ENCODE data around the gene PPP1R13L.

PPP1R13L gene

DNA sequence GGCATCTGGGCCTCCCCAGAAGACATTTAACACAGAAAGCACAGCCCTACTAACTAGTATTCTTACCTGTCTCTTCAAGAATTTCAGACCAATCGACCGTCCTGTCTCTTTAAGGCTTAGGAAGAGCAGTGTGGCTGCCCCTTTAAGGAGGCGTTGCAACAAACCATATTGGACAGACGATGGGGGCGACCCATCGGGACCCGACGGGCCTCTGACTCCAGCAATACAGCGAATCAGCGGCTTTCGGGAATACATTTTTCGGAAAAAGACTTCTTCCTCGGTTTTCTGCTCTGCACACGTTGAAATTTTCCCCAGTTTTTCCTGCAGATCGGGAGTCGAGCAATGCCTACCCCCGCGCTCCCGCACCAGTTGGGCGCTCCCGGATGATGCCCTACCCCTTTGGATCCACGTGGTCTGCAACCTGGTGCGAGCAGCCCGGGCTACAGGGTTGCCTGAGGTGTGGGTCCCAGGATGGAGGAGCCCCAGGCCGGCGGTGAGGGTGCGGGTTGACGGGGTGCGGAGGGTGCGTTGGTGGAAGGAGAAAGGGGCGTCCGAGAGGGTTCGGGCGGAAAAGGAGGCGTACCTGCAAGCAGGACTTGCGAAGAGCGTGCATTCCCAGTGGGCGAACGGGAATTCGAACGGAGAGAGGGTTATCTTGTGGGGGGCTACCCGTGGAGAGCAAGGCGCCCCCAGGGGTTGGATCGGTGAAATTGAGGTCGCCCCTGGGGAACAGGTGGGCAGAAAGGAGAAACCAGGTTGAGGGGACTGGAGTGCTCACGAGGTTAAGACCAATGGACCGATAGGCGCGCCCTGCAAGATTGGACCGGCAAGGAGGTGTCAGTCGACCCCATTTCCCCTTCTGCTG is 1.6 kb upstream of the PPP1R13L start, which contains the start of gene POLR1G:
POLR1G (plus strand) TSS at position 419 of the 865 bp plus-strand sequence; CDS start at position 472, 53 bp downstream.
- DNase-seq: peak; percentile 19 to 79

GRCh38 chr19:45405435-45406225 is 761 bp upstream of the PPP1R13L start:
- peak in 1 of 2 experiments; percentile 56 for DNase-seq

DNA sequence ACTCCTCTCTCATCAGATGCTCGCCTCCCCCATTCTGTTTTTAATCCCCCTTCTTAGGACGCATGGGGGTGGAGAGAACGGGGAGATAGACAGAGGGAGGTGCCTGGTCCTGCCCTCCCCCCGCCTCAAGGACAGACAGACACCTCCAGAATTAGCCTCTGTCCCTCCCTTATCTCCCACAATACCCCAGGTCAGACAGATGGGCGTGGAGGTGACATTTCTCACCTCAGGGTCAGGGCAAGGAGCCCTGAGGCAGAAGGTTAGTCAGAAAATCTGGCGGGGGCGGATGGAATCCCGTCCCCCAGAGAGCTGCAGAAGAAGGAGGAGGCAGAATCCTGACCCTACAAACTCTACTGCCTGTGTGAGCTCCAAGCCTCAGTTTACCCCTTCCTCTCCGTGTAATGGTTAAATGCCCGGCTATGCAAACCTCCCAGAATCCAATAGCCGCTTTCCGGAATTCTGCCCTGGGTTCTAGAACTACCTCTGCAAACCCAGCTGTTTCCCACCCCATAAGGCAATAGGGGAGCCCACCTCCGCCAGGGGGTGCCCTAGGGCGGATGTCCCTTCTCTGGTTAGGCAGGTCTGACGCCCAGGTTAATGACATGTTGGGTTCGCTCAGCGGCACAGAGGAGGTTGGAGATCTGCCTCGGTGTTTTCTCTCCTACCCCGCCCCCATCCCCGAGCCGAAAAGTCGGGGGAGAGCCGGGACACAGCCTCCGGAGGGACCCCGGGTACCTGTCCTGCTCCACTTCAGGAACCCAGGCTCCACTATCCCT is 900 bp downstream of the PPP1R13L start:
- DNase-seq: no peak

- no peak for DNase-seq
Observed at GRCh38 chr19:45403272-45403671, 1.6 kb downstream of the PPP1R13L start.

DNA sequence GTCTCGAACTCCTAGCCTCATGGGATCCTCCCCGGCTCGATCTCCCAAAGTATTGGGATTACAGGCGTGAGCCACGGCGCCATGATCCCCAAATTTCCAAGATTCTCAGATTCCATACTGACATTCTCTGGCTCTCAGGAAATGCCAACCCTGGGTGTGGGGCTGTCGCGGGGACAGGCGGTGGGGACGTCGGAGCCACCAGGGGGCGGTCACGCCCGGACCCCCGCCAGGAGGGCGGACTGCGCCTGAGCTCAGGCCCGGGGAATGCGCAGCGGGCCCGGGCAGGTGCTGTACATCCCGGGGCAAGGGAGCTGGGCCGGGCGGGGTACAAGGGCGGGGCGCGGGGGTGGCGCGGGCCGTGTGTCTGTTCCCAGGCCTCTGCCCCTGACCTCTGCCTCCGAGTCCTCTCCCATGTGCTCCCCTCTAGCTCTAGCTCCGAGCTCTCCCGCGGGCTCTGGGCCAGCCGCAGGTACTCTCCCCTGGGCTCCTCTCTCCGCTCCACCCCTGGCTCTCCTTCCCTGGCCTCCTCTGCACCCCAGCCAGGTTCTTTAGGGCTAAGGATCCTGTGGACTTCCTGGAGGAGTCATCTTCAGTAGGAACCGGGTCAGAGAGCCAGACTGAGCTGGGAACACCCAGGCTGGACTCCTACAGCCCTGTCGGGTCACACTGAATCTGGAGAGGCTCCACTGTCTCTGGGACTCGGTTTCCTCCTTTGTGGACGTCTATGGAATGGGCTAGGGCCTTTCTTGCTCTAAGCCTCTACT is 2.4 kb downstream of the PPP1R13L start:
- DNase-seq: no peak

DNA sequence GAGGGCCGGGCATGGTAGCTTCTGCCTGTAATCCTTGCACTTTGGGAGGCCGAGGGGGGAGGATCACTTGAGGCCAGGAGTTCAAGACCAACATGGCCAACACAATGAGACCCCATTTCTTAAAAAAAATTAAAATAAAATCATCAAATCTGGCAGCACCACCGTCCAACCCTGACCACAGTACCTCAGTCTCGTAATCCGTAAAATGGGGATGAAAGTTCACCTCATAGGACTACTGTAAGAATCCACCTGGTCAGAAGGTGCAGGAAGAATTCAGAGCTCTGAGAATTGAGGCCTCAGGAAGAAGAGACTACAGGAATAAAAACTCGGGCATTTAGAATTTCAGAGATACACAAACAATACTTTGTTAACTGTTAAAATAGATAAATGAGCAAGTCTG is 3.1 kb downstream of the PPP1R13L start:
- DNase-seq: no peak

DNA sequence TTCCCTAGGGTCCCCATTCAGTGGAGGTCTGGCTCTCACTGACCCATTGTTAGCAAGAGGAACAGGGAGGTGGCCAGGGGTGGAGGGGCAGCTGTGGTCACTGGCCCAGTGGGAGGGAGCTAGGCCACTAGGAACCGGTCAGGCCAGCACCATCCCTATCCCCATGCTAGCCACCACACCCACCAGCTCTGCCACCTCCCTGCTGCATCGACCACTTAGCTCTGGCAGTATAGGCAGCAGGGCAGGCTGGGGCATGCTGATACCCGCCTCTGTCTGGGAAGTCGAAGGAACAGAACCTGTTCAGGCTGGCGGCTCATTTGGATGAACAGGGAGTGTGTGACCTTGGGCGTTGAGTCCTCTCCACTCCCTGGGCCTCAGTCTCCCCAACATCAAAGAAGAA is 4.7 kb downstream of the PPP1R13L start:
- no peak for DNase-seq

GRCh38 chr19:45395821-45396617 is 8.8 kb downstream of the PPP1R13L start:
- DNase-seq: no peak

DNA sequence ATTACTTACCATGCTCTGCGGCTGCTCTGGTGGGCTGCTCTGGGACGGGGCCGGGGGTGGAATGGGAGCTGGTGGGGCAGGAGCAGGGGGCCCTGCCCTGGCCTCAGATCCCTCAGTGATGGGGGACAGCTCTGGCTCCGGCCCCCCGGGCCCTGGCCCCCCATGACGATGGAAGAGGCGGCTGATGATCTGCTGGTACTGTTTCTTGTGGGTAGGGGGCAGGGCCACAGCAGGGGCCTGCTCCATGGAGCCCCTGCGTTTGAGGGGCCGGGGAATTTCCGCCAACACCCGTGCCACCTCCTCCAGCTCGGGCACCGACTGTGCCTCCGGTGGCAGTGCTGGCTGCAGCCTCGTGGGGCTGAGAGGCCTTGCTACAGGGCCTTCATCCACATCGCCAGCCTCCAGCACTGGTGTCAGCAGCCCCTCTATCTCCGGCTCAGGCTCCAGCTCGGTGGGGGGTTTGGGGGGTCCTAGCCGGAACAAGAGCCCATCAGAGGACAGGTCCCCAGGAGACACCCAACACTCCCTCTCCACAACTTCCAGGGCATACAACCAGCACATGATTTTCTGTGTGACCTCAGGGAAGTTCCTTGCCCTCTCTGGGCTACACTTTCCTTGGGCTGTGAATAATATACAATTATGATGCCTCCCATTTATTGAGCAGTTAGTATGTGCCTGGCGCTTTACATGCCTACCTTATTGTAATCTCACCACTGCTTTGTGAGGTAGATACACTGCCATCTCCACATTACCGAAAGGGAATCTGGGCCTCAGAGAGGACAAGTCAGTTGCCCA is 12.8 kb downstream of the PPP1R13L start:
- no peak for DNase-seq

- DNase-seq: no peak
Observed at GRCh38 chr19:45391346-45391745, 13.5 kb downstream of the PPP1R13L start.

GRCh38 chr19:45385392-45386221 is 19.3 kb downstream of the PPP1R13L start:
- DNase-seq: no peak

DNA sequence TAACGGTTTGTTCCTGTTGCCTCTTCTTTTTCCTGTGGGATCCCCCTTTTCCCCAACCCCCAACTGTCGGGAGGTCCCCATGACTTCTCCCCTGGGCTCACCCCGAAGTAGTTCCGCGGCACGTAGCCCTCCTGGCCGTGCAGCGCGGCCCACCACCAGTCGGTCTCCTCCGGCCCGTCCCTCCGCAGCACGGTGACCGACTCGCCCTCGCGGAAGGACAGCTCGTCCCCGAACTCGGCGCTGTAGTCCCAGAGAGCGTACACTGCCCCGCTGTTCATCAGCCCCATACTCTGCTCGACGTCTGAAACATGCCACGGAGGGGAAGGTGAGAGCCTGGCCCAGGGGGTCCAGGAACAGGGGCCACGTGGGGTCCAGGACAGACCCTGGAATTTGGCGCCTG is 22.4 kb downstream of the PPP1R13L start:
- no peak for DNase-seq

GRCh38 chr19:45380107-45380506 is 24.8 kb downstream of the PPP1R13L start:
- no peak for DNase-seq

- no peak for DNase-seq
Observed at GRCh38 chr19:45376045-45376724, 28.7 kb downstream of the PPP1R13L start.

DNA sequence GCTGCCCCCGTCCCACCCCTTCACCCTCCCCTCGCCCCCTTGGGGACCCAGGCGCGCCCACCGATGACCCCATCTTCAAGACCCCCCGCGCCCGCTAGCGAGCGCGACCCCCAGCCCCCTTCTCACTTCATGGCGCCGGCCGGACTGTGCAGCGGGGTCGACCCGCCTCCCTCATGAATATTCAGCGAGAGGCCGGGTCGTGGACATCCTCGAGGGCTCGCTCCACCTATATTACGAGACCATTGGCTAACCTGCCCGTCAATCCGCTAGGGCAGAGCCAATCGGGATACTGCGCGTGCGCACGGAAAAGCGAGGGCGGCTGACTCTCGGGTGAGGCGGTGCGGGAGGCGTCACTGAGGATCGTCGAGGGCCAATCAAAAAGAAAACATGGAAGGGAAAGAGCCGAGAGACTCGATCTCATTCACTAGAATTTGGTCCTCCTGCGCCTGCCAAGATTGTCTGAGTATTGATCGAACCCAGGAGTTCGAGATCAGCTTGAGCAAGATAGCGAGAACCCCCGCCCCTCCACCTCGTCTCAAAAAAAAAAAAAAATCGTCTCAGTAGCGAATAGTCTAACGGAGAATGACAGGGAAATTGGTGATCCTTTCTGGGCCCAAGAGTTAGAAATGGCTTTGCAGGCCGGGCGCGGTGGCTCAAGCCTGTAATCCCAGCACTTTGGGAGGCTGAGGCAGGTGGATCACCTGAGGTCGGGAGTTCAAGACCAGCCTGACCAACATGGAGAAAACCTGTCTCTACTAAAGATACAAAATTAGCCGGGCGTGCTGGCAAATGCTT is 34.3 kb downstream of the PPP1R13L start, which contains the start of gene ERCC2:
ERCC2 (minus strand) TSS at position 164 of the 795 bp plus-strand sequence; CDS start at position 131, 33 bp downstream.
- DNase-seq: peak; percentile 85 to 96

GRCh38 chr19:45368737-45369340 is 36.0 kb downstream of the PPP1R13L start:
- DNase-seq: no peak

GRCh38 chr19:45368127-45368526 is 36.7 kb downstream of the PPP1R13L start:
- no peak for DNase-seq
